ENCODE data around the gene SPSB3.

DNA sequence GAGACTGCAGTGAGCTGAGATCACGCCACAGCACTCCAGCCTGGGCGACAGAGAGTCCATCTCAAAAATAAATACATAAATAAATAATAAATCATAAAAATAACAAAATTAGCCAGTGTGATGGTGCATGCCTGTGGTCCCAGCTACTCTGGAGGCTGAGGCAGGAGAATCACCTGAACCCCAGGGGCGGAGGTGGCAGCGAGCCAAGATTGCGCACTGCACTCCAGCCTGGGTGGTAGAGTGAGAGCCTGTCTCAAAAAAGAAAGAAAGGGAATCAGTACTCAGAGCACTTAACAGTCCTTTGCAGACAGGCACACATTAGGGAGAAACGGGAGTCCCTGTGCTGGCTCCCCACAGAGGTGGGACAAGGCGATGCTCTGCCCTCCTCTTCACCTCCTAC lies 51.3 kb downstream of the SPSB3 start:
- TF ChIP-seq SP2 (tag by site-specific recombination; IDR thresholded peaks at IDR 0.05) (no peak), ZNF704 (tag by site-specific recombination; IDR thresholded peaks at IDR 0.05) (no peak)
- TF ChIP-seq, protein P1, sequence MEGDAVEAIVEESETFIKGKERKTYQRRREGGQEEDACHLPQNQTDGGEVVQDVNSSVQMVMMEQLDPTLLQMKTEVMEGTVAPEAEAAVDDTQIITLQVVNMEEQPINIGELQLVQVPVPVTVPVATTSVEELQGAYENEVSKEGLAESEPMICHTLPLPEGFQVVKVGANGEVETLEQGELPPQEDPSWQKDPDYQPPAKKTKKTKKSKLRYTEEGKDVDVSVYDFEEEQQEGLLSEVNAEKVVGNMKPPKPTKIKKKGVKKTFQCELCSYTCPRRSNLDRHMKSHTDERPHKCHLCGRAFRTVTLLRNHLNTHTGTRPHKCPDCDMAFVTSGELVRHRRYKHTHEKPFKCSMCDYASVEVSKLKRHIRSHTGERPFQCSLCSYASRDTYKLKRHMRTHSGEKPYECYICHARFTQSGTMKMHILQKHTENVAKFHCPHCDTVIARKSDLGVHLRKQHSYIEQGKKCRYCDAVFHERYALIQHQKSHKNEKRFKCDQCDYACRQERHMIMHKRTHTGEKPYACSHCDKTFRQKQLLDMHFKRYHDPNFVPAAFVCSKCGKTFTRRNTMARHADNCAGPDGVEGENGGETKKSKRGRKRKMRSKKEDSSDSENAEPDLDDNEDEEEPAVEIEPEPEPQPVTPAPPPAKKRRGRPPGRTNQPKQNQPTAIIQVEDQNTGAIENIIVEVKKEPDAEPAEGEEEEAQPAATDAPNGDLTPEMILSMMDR (tag by site-specific recombination; IDR thresholded peaks at IDR 0.05) = no peak
